Fibroblast of skin of abdomen (primary cell): ENCODE measurements around the gene DENND4A.

Experiments used
- DNase-seq: peaks from one replicate; pipeline ENCODE4 v3.0.0-alpha.2; 2013

DENND4A gene

GRCh38 chr15:65663521-65663920 is 128.6 kb downstream of the DENND4A start:
- DNase-seq = no peak

DNA sequence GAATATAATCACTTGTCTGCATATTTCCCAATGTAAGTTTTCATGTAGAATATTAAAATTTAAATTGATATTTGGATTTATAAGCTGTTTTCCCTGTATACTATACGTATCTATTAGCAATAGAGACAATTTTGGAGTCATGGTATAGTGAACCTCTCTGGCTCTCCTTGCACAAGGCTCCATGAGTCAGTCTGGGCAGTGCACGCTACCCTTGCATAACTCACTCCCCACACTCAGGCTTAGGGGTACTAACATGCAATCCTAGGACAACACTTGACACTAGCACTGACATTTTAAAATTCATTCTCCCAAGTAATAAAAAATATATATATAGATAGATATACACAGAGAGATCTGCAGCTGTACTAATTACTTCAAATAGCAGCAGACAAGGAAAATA is 131.2 kb downstream of the DENND4A start:
- DNase-seq = no peak

DNA sequence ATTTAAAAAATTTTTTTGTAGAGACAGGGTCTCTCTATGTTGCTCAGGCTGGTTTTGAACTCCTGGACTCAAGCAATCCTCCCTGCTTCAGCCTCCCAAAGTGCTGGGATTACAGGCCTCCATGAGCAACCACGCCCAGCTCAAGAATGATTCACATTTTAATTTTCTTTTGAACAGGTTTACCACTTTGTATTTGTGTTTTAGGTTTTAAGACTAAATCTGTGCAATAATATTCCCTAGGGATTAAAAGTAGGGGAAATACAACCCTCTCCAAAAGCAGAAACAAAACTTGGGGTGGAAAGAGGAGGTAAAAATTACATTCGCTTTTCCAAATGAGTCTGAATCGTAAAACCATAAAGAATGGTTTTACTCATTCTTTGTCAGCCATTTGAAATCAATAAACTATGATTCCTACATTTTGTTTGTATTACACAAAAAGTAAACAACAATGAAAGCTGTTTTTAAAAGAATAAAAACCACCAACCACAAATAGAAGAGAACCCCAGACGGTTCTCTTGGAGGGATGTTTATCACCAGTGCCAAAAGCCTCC is 132.5 kb downstream of the DENND4A start:
- DNase-seq = no peak

DNA sequence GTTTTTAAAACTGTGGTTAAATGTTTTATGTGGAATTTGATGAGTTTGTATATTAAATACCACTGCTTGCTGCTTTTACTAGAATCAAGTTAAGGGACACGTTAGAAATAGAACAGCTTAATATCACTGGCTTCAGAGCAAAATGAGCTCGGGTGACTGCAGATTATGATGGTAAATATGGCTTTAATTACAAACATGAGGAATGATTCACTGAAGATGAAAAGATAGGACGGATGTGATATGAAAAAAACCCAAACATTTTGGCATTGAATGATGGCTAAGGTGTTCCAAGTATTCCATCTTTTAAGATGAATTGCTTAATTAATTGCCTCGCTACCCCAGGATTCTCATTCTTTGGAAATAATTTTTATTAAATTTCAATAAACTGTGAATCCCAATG is 136.6 kb downstream of the DENND4A start:
- DNase-seq = no peak

DNA sequence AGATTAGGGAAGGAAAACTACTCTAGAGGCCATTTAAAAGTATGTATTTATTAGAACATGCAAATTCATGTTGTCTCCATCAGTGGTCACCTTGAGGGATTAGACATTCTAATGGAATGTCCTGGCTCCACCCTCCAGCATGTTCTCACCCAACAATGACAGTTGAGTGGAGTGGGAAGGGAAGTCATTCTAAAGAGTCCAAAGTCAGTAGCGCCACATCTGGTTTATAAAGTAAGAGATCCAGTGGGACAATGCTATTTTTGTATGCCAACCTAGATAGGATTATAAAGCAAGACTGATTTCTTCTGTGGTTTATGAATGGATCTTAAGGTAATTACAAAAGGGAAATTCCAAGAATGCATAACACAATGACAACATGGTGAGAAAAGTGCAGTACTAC is 137.1 kb downstream of the DENND4A start:
- DNase-seq = peak; percentile 45

GRCh38 chr15:65653801-65654521 is 138.1 kb downstream of the DENND4A start:
- DNase-seq = no peak

DNA sequence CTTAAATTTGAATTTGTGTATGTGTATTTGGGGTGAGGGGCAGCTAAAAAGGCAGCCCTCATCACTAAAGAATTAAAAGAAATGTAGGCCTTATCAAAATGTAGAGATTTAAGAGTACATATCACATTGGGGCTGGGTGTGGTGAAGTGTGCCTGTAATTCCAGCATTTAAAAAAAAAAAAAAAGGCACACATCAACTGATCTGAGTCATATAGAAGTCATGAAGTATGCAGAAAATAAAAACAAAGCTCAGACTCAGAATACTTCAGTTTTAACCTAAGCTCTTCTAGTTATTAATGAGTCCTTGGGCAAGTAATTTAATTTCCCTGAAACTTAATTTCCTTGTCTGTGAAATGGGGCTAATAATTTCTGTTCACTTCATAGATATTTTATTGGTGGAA is 138.8 kb downstream of the DENND4A start:
- peak; percentile 36 for DNase-seq

DNA sequence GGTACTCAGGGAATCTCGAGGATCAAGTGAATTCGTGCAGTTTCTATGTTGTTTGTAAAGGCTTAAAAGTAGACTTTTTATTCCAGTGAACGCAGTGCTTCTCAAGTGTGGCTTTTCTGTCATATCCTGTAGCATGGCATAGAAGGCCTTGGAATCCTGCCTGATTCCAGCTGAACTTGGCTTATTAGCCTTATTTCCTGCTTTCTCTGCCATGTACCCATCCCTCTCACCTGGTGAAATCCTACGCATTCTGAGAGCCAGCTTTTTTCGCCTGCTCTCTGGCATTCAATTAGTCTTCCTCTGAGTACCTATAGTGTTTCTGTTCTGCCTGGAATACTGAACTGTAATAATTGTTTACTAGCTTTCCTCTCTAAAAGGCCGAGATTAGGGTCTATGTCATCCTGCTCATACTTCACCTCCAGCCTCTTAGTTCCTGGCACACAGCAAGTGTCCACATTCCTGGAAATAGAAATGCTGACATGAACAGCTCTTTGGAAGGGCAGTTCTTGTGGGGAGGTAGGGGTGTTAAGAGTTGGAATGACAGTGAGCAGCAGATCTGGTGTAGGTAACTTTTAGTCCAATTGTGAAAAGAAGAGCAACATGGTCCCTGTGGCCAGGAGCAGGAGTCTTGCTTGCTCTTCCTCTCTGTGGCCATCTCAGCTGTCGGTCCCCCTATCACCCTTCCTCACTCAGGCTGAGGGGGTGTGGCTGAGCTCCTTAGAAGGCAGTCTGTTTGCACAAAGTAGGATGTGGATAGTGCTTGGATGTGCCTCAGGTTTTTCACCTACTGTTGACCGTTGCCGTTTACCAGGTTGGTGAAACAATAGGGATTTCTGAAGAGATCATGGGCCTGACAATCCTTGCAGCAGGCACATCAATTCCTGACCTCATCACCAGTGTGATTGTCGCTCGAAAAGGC is 140.0 kb downstream of the DENND4A start:
- DNase-seq = no peak

DNA sequence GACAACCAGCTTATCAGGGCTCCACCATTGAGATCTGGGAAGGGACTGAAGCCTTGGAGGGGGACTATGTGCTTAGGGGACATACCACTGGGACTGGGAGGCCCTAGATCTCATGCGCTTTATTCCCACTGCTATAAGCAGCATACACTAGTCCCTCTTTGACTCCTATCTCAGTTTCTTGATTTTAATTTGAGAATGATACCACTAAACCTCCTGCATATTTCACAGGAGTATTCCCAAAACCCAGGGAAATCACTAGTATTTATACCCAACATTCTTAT is 141.1 kb downstream of the DENND4A start:
- DNase-seq = no peak

- no peak for DNase-seq
Observed at GRCh38 chr15:65650312-65651041, 141.6 kb downstream of the DENND4A start.

DNA sequence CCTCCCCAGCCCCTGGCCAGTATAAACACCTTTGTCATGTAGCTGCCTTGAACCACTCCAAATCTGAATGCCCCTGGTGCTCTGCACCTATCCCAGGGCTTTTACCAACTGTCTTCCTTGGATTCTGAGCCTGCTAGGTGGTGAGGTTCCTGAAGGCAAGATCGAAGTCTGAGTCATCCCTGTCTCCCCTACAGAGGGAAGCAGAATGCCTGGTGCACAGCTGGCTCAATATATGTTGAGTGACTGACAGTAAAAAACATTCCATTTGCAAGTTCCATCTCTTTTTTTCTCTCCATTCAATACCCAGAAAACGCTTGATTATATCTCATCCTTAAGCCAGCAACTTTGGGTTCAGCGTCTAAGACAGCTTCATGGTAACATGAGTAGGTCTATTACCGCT is 145.6 kb downstream of the DENND4A start:
- peak; percentile 71 for DNase-seq

DNA sequence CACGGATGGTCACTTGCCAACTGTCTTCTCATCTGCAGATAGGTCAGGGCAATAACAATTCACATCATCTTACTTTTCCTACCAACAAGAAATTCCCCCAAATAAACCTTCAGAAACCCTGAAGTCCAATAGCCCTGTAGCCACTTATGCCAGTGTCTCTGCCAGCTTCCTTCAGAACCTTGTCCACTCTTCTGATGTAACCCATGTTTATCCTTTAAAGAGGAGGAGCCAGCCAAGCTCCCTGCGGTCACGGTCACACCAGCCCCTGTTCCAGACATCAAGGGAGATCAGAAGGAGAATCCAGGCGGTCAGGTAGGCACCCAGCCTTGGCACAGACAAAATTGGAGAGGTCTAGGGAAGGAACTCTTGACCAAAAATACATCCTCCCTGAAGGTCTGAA is 146.7 kb downstream of the DENND4A start:
- no peak for DNase-seq

DNA sequence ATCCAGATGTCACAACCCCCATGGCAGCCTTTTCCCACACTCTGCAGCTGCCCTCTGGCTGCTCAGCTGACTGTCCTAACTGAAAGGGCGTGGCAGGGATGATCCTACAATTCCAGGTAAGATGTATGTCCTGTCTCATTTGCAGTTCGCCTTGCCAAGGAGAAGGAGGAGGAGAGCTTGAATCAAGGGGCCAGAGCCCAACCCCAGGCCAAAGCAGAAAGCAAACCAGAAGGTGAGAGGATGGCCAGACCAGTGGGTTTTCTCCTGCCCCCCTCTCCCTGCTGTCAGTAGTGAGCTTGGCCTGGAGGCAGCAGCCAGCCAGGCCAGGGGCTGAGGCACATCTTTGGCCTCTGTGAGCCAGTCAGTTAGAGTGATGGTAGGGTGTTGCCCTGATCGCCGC is 147.8 kb downstream of the DENND4A start:
- DNase-seq = no peak

DNA sequence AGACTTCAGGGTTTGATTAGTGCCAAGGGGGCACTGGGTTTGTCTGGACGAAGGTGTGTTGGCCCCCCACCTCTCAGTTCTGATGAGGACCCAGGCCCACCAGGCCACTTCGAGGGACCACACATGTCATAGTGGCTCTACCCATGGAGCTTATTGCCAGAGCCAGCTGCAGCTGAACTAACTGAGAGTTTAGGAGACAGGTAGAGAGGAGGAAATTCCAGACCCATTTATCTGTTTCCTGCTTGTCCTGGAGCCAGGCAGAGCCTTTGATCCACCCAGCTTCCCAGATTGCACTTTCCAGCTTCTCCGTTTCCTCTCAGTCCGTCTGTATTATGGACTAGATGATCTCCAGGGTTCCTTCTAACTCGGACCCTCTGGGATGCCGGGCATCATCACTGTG is 149.5 kb downstream of the DENND4A start:
- DNase-seq = no peak

DNA sequence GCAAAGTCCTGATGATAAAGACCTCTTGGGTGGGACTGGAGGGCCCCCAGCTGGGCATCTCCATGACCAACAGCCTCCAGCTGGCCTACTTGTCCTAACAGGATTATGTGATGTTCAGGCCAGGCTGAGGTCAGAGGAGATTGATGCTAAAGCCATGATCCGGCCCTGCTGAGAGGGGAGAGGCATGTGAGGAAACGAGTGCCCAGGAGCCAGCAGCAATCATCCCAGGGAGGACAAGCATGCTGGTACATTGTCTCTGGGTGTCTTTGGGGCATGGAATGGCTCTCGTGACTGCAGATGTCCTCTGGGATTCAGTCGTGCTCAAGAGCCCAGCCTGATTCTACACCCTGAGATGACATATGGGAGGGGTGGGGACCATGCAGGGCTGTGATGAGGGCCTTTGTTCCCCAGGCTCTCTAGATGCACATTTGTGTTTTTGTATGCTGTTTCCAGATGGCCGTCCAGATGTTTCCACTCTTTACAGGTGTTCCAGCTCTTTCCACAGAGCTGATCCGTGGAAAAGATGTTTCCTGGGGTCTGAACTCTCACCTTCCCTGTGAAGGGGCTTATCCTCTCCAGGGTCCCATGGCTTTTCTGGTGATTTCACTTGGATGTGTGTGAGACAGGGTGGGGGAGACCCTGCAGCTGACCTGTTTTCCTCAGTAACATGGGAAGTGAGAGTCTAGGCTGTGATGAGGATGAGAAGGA is 150.2 kb downstream of the DENND4A start:
- DNase-seq = no peak

GRCh38 chr15:65639509-65639908 is 152.6 kb downstream of the DENND4A start:
- no peak for DNase-seq

- DNase-seq = peak; percentile 80
Observed at GRCh38 chr15:65638681-65639089, 153.4 kb downstream of the DENND4A start.

DNA sequence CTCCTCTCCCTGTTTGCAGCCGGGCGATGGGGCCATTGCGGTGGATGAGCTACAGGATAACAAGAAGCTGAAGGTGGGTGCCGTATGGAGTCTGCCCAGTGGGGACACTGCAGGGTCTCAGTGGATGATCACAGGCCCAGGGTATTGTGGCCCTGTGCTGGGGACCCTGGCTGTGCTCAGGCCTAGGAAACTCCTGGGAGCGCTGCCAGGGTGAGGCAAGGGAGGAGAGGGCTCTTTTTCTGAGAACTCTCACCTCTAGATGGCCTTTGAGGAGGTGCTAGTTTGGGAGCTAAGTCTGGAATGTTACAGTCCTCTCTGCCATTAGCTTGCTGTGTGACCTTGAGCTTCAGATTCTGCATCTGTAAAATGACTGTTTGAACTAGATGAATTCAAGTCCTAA is 154.0 kb downstream of the DENND4A start:
- no peak for DNase-seq

- no peak for DNase-seq
Observed at GRCh38 chr15:65634356-65634755, 157.7 kb downstream of the DENND4A start.

DNA sequence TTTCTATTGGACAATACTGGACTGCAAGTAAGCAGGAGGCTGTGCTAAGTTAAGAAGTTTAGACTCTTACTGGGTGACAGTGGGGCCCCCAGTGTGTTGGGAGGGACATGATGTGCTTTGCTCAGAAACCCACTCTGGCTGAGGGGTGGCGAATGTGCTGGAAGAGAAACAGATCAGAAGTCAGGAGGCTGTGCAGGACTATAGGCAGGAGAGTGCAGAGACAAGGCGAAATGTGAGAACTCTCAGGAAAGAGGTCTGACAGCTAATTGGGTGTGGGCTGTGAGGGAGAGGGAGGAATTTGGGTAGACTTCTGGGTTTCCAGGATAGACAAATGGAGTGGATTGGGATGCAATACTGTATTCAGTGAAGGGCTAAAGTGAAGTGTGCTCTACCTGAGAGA is 158.3 kb downstream of the DENND4A start:
- no peak for DNase-seq

DNA sequence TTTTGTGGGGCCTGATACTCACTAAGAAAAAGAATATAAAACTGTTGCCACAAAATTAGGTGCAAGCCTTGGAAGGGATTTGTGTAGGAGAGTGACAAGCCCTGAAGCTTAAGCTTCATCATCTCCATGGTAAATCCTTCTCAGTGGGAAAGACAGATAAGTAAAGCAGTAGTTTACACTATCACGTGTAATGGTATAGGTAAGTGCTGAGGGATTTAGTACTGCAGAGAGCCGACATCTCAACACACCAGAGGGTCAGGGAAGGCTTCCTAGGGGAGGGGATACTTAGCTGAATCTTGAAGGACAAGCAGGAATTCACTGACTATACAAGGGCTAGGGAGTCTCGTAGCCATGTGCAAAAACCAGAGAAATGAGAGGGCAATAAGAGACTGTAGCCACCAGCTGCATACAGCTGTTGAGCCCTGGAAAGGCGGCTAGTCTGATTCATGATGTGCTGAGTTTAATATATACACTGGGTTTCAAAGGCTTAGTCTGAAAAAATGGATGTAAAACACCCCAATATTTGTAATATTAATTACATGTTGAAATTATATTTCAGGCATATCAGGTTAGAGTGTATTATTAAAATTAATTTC is 159.2 kb downstream of the DENND4A start:
- DNase-seq = no peak

GRCh38 chr15:65631503-65631902 is 160.6 kb downstream of the DENND4A start:
- no peak for DNase-seq
